ENCODE measurements around the gene DRC3.
A peak's percentile ranks its signal among the peaks of the same experiment; 100 is the strongest.

DRC3 gene

DNA sequence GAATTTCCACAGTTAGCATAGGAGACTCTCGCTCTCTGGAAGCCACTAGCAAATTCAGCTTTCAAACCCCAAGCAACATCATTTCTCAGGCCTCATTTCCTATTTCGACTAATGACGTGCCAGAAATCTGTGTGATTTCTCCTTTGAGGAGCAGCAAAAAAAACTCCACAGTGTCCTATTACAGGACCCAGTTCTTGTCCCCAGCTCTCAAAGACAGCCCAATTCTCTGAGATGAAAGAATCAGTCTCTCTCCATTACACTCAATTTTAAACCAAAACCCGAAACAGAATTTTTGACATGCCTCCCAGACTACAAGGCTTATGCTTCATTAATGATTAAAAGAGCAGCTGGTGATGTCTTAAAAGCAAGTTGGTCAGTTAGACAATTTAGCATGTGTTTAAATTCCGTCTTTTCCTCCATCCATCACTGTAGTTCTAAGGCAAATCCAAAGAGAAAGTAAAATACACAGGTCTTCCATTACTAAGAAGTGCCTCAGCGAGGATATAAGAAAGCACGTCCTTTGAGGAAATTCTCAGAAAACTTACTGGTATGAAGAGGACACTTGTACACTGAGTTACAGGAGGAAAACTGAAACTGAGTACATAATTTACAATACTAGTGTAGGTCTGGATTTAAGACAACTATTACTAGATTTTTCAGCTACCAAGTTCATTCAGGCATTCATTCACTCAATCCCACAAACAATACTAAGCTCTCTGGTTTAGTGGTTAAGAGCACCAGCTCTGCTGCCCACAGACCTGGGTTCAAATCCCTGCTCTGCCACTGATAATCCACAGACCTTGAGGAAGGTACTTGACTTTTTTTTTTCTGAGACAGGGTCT, 12.9 kb upstream of the DRC3 start:
- H3K4me3 ChIP-seq (ENCODE audit: low read depth, low read length) = peak overlapping the region; percentile 16
- no peak for TF ChIP-seq CTCF (conservative IDR thresholded peaks at IDR 0.05; ENCODE audit: low read depth, low read length)
- peak; percentile 49 for DNase-seq (ENCODE audit: low read depth)

- TF ChIP-seq CTCF (conservative IDR thresholded peaks at IDR 0.05; ENCODE audit: low read depth, low read length) = no peak
- no peak overlapping the region for H3K4me3 ChIP-seq (ENCODE audit: low read depth, low read length)
- DNase-seq (ENCODE audit: low read depth) = no peak
Measured at GRCh38 chr17:17960500-17961030, 12.1 kb upstream of the DRC3 start.

DNA sequence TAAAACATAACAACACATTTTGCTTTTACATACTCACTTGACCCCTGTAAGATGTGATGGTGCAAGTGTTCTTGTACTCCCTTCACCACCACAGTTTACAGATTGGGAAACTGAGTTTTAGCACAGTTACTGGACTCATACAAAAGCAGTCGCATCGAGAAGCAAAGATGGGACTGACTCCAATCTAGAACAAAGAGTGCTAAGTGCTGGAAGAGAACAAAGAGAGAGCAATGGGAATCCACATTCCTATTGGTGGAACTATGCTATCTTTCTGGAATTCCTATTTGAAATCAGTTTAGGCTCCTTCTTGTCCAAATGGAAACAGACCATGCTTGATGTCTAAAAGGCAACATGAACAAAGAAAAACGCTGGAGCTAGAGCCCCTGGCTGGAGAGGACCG, 9.6 kb upstream of the DRC3 start:
- TF ChIP-seq CTCF (conservative IDR thresholded peaks at IDR 0.05; ENCODE audit: low read depth, low read length) = no peak
- no peak for DNase-seq (ENCODE audit: low read depth)
- no peak overlapping the region for H3K4me3 ChIP-seq (ENCODE audit: low read depth, low read length)

- no peak for TF ChIP-seq CTCF (conservative IDR thresholded peaks at IDR 0.05; ENCODE audit: low read depth, low read length)
- no peak for DNase-seq (ENCODE audit: low read depth)
Measured at GRCh38 chr17:17963694-17964436, 8.8 kb upstream of the DRC3 start.

DNA sequence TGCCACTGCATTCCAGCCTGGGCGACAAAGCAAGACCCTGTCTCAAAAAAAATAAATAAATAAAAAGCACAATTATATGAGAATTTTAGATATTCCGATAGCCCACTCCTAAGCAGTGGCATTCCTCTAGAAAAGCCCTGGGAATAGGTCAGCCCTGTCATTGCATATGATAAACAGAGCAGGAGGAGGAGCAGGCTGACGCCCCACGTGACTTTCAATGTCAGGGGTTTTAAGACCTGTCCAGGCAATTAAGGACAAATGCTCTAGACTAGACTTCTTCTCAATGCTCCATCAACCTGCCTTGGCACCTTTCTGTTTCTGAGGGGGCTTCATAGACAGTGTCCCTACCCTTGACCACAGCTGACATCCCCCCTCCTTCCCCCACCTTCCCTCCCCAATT, 8.0 kb upstream of the DRC3 start:
- no peak for DNase-seq (ENCODE audit: low read depth)
- H3K4me3 ChIP-seq (ENCODE audit: low read depth, low read length) = no peak overlapping the region
- no peak for TF ChIP-seq CTCF (conservative IDR thresholded peaks at IDR 0.05; ENCODE audit: low read depth, low read length)

More at GRCh38 chr17:17963694-17964436, 8.8 kb upstream of the DRC3 start:
- H3K4me3 ChIP-seq (ENCODE audit: low read depth, low read length) = no peak overlapping the region

DNA sequence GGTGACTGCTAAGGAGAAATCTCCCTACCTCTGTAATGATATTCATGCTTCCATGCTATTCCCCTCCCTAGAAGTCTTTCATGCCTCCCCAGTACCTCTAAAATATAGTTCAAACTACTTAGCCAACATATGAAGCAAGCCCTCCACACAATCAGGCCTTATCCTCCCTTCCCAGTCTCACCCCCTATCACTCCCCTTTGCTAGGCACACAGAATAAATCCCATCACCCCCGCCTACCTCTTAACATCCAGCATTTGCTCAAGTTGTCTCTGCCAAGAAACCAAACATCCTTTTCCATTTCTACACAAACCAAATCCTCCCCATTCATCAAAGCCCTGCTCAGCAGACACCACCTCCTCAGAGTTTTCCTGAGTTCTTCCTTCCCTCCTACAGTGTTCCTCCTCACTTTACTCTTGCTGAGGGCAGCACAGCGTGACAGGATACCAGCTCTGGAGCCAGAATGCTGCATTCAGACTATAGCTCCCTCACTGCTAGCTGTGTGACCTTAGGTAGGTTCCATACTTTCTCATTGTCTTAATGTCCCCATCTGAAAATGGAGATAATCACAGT, 7.4 kb upstream of the DRC3 start:
- no peak for DNase-seq (ENCODE audit: low read depth)
- TF ChIP-seq CTCF (conservative IDR thresholded peaks at IDR 0.05; ENCODE audit: low read depth, low read length) = no peak
- H3K4me3 ChIP-seq (ENCODE audit: low read depth, low read length) = no peak overlapping the region
